ENCODE results near the gene MEGF6.

GRCh38 chr1:3632716-3633343 is 21.5 kb upstream of the MEGF6 start:
- TF ChIP-seq CTCF (IDR thresholded peaks at IDR 0.05; ENCODE audit: control extremely low read depth in 1 of 3, insufficient read depth in 1 of 3, low read depth in 1 of 3, low read length in 3 of 3) = no peak
- TF ChIP-seq ATF3 (IDR thresholded peaks at IDR 0.05; ENCODE audit: insufficient read depth, low read depth, low read length) = no peak
- no peak for TF ChIP-seq POLR2A (IDR thresholded peaks at IDR 0.05; ENCODE audit: control extremely low read depth in 1 of 2, low read depth in 2 of 2, low read length in 2 of 2)

Data from H1 (cell line).